Smooth muscle cell of the coronary artery (primary cell): Measurements from ENCODE around the gene PPDPF. TPM values are rescaled to one million over a fixed set of nuclear protein-coding genes. Genes with fewer than 3 reads are reported as not detected.

Experiments used
- total RNA-seq: library from RNA; depleted of rRNA; stranded (reverse); fragments of >200 nt; gene quantifications from 2 replicates; pipeline ENCODE4 v1.2.3, GENCODE V29; 2014; ENCODE audit warnings: low replicate concordance

PPDPF gene
- 8.0 and 19.2 TPM in 2 replicates for total RNA-seq

GRCh38 chr20:63520504-63520933 is at the start of gene PPDPF:
TSS of gene PPDPF (plus strand) at chr20:63520765. CDS start at chr20:63521309, 544 bp downstream.

DNA sequence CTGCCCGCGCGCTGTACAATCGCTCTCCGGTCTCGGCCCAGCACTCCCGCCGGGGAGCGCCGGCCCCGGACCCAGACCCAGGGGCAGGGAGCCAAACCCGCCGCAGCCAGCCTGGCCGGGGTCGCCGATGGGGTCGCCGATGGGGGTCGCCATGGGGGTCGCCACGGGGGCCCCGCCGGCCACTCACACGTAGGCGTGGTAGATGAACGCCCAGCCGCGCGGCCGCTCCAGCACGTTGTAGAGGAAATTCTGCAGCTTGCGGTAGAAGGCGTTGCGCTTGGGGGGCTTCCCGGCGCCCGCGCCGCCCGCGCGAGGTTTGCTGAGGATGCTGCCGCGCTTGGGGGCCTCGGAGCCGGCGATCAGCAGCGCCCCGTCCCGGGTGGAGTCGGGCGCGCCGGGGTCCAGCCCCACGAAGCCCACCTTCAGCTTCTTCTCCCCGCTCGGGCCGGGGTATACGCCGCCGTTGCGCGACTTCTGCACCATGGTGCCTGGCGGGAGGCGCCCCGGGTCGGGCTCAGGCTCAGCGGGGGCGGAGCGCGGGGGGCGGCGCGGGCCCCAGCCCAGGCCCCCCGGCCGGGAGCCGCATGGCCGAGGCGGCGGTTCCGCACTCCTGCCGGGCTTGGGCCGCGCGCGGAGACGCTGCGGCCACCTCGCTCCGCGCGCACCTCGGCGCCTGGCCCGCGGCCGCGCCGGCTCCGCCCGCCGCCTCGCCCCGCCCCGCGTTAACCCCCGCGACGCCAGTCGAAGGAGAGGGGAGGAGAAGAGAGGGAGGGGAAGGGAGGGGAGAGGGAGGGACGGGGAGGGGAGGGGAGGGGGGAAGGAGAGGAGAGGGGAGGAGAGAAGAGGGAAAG is 48.4 kb upstream of the PPDPF start, which contains the start of gene KCNQ2:
TSS of gene KCNQ2 (minus strand) at position 675 of the 851 bp plus-strand sequence. CDS start at position 483, 192 bp downstream.

DNA sequence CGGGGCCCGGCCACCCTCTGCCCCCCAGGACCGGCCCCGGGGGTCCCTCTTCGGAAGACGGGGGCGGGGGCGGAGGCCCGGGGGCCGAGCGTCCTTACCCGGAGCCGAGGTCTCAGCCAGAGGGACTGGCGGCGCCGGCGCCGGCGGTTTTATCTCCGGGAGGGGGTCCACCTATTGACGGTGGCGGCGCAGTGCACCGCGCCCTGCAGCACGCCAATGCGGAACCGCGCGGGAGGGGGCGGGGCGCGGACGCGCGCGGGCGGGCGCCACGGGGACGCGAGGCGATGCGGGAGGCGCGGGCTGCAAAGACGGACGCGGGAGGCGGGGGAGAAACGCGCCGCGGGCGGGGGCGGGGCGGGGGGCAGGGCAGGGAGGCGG is 21.6 kb upstream of the PPDPF start, which contains the start of gene EEF1A2:
TSS of gene EEF1A2 (minus strand) at position 124 of the 378 bp plus-strand sequence. CDS start 1,320 bp downstream, outside the sequence.

DNA sequence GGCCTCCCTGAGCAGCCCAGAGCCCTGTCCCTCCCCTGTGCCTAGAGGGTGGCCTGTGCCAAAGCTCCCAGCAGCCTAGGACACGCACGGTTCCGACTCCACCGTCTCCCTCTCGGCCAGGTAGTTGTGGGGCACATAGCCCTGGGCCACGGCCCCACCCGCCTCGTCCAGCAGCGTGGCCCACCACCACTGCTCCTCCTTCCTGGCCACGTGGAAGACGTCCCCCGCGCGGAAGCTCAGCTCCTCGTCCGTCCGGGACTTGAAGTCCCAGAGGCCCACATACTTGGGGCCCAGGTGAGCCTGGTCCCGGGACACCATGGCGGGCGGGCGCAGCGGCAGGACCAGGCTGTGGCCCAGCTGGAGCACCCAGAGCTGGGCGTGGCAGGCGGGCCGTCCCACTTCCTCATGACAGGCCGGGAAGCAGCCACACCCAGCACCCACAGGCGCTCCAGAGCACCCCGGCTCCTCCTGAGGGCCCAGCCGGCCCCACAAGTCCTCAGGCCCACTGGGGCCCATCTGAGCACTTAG is 16.5 kb downstream of the PPDPF start, which contains the start of gene PTK6:
TSS of gene PTK6 (minus strand) at position 380 of the 528 bp plus-strand sequence. CDS start at position 318, 62 bp downstream.

DNA sequence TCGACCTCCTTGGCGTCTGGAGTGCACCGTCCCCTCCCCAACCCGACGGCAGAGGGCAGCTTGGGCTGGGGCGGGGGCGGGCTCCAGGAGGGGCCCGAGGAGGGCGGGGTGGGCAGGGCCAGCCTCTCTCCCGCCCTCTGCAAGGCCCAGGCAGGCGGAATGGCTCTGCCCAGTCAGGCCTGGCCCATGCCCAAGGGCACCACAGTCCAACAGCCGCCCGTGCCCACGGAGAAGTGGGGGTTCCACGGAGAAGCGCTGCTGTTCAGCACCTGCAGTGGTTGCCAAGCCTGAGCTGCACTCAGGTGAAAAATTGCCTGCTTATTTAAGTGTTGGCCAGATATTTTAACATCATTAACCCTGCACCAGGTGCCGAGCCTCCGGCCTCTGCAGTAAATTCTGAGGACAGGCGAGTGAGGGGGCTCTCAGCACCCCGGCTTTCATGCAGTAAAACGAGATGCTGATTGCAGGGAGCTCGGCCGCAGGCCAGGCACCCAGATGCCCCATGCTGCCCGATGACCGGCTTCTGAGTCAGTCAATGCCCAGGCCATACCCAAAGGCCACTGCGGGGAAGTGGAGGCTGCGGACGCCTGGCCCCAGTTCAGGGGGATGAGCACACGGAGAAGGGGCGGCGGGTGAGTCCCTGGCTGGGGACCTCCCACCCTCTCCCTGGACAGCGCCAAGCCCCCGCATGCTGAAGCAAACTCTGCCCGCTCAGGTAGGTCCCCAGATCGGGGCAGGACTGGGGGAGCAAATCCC is 27.3 kb downstream of the PPDPF start, which contains the start of gene SRMS:
TSS of gene SRMS (minus strand) at position 25 of the 756 bp plus-strand sequence. CDS start 286 bp downstream, outside the sequence.

DNA sequence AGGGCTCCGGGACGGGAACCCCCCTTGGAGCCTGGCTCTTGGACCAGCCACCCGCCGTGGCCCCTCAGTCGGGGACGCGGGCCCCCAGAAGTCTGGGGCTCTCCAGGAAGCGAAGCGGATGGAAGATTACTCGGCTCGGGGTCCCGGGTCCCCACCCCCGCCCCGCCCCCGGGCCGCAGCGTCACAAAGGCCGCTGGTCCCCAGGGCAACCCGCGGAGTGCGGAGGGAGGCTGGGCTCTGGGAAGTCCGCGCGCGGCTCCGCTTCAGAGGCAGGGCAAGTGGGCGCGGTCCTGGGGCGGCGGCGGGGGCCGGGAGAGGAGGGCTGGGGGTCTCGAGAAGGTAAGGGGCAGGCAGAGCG is 33.3 kb downstream of the PPDPF start, which contains the start of gene FNDC11:
TSS of gene FNDC11 (plus strand) at position 227 of the 358 bp plus-strand sequence. CDS start 1,505 bp downstream, outside the sequence.

Other genes starting within 250 kb of the PPDPF start
- gene ARFGAP1, start 248.0 kb upstream of the PPDPF start, total RNA-seq, result 52.7 and 84.5 TPM in 2 replicates
- gene COL20A1, start 227.6 kb upstream of the PPDPF start, total RNA-seq, result under 0.01 TPM in 1 of 2 replicates, not detected in the other
- gene CHRNA4, start 159.4 kb upstream of the PPDPF start, total RNA-seq, result not detected in 2 replicates
- gene KCNQ2, start 48.1 kb upstream of the PPDPF start, total RNA-seq, result not detected in 2 replicates
- 0.47 and 2.5 TPM in 2 replicates for gene EEF1A2, start 21.7 kb upstream of the PPDPF start, total RNA-seq
- under 0.01 TPM in 1 of 2 replicates, not detected in the other for gene PTK6, start 16.6 kb downstream of the PPDPF start, total RNA-seq
- gene SRMS, start 27.0 kb downstream of the PPDPF start, total RNA-seq, result not detected in 2 replicates
- 0.12 and 0.30 TPM in 2 replicates for gene FNDC11, start 33.4 kb downstream of the PPDPF start, total RNA-seq
- 21.7 and 37.2 TPM in 2 replicates for gene HELZ2, start 53.5 kb downstream of the PPDPF start, total RNA-seq
- gene GMEB2, start 106.3 kb downstream of the PPDPF start, total RNA-seq, result 5.6 and 6.8 TPM in 2 replicates
- 2.0 and 6.7 TPM in 2 replicates for gene STMN3, start 132.7 kb downstream of the PPDPF start, total RNA-seq
- gene RTEL1, start 137.5 kb downstream of the PPDPF start, total RNA-seq, result 9.2 and 12.5 TPM in 2 replicates
- gene TNFRSF6B, start 175.9 kb downstream of the PPDPF start, total RNA-seq, result 0.68 and 7.8 TPM in 2 replicates
- gene ARFRP1, start 187.2 kb downstream of the PPDPF start, total RNA-seq, result 40.9 and 87.1 TPM in 2 replicates
- gene ZGPAT, start 187.3 kb downstream of the PPDPF start, total RNA-seq, result 15.3 and 28.8 TPM in 2 replicates
- gene LIME1, start 215.9 kb downstream of the PPDPF start, total RNA-seq, result 1.4 and 2.3 TPM in 2 replicates
- gene SLC2A4RG, start 219.0 kb downstream of the PPDPF start, total RNA-seq, result 12.9 TPM in 2 replicates